ENCODE measurements around the gene DEGS2.
"Not testable (repeated sequence)": the region's sequence is repeated elsewhere in the genome, so short reads cannot be mapped to it uniquely, and the experiment has no call there.

DEGS2 gene

DNA sequence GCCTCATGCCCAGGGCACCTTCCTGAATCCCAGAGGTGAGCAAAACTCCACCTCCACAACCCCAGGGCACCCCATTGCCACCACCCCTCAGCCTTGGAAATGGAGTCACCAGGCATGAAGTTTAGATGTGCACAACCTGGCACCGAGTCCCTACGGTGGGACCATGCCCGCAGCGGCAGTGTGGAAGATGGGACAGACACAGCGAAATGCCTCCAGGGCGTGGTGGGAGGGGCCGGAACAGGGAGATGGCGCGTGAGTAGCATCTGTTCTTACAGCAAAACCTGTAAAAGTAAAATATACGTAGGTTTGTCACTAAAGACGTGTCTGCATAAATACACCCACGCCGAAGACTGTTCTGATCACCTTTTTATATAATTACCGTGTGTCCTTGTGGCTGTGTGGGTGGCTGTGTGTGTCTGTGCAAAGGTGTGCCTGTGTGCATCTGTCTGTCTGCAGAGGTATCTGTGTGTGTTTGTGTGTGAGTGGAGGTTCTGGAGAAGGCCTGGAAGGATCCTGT, 17.4 kb upstream of the DEGS2 start:
- DNase-seq: no peak

DNA sequence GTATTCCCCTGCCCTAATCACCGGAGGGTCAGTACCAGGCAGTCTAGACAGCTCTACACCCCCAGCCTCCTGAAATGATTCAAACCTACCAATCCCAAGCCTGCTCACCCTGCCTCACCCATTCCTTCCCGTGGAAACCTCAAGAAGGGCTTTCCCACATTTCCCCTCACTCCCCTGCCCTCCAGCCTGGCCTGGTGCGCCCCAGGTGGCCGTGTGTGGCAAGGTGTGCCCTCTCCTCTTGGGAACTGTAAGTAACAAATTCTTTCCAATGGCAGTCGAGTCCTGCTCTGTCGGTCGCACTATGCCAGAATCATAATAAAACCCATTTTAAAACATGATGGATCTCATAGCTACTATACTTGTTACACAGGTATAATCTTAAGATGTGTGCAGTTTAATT, 13.9 kb upstream of the DEGS2 start:
- DNase-seq: no peak

DNA sequence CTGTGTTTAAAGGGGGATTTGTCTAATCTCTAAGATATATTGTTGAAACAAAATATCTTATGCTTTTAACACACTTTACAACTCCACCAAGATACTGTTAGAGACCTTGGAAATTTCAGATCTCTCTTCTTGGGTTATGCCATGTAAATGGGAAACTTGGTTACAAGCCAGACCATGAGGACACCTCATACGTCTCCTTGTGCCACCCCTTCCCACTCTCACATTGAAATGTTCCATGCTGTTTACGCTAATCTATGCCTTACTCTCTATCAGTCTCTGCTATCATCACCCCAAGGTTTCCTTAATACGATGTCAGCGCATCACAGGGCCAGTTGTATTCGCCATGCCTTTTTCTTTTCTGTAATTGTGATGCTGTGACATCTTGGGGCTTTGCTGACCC, 13.4 kb upstream of the DEGS2 start:
- no peak for DNase-seq

DNA sequence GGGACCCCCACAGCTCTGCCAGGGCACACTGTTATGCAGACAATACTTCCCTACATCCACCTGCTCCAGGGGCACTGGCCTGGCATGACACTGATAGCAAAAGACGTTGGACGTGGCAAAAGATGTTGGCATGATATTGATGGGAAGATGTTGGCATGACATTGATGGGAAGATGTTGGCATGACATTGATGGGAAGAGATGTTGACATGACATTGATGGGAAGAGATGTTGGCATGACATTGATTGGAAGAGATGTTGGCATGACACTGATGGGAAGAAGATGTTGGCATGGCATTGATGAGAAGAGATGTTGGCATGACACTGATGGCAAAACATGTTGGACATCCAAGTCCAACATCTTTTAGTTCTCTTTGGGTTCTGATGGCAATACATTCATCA, 11.4 kb upstream of the DEGS2 start:
- DNase-seq: no peak

DNA sequence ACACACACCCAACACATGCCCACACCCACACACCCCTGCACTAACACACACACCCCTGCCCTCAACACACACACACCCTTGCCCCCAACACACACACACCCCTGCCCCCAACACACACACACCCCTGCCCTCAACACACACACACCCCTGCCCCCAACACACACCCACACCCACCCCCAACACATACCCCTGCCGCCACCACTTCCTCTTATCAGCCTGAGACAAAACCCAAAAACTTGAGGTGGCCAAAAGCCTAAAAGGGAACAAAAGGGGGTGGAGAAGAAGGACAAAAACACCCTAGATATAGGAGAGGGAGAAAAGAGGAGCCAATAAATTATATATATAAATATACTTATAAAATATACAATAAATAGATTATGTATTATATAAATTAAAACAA, 9.1 kb upstream of the DEGS2 start:
- DNase-seq: no peak

DNA sequence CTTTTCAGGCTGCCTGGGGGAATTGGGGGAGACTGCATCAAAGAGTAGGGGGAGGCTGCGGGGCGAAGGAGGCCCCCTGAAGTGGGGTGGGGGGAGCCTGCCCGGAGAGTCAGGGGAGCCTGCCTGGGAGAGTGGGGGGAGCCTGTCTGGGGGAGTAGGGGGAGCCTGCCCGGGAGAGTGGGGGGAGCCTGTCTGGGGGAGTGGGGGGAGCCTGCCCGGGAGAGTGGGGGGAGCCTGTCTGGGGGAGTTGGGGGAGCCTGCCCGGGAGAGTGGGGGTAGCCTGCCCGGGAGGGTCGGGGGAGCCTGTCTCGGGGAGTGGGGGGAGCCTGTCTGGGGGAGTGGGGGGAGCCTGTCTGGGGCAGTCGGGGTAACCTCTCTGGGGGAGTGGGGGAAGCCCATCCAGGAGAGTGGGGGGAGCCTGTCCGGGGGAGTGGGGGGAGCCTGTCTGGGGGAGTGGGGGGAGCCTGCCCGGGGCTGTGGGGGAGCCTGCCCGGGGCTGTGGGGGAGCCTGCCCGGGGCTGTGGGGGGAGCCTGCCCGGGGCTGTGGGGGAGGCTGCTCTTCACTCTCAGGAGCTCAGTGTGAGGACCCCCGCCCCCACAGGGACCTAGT, 6.5 kb upstream of the DEGS2 start:
- no peak for DNase-seq

DNA sequence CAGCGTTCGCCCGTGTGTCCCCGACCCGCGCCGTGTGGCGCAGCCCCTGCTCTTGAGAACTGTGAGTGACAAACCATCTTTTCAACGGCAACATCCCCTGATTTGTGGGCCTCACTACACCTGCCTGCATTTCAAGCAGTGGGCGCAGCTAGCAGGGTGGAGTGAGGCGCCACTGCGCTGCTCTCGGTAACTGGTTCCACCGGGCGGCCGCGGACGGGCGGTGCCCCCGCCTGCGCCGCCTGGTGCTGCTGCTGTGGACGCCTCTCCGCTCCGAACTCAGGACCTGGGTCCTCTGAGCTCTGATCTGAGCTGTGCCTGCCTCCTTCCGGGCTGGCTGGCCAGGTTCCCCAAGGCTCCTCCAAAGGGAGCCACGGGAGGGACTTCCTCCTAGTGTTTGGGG, 5.9 kb upstream of the DEGS2 start:
- DNase-seq: no peak

DNA sequence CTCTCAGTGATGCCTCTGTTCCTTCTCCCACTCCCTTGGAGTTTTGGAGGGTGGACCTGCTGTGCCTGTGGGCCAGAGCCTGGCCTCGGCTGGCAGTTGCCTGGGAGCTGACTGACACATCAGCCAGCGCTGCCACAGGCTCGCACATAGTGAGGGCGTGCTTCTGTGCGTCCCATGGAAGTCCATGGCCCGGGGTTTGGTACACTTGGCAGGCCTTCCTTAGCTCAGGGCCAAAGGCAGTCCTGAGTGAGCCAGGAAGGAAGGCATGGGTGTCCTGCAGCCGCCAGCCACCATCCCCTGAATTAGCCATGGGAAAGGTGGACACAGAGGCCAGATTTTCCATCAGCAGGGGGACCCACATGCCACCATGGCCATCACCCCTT, 1.1 kb upstream of the DEGS2 start:
- DNase-seq: no peak

DNA sequence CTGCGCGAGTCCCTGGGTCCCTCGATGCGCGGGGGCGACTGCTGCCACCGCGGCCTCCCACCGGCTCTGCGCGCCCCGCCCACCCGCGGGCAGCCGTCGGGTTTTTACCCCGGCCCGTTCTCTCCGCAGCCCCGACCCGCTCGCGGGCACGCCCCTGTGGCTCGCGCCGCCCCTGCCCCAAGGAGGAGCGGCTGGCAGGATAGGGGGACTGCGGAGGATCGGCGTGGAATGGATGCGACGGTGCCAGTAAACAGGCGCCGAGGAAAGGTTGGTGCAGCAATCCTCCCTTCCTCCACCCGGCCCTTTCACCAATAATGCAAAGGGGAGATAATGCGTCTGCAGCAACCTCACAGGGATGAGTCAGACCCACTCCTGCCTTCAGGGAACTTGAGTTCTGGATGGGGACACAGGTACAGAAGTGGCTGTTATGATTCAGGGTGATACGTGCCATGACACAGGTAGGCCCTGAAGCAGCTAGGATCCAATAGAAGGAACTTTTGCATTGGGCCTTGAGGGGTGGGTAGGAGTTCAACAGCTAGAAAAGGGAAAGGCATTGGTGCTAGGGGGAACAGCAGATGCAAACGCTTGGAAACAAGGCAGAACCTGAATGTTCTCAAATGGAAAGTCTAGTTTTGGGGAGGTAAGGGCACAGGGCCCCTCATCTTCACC, 554 bp upstream of the DEGS2 start:
- no peak for DNase-seq

DNA sequence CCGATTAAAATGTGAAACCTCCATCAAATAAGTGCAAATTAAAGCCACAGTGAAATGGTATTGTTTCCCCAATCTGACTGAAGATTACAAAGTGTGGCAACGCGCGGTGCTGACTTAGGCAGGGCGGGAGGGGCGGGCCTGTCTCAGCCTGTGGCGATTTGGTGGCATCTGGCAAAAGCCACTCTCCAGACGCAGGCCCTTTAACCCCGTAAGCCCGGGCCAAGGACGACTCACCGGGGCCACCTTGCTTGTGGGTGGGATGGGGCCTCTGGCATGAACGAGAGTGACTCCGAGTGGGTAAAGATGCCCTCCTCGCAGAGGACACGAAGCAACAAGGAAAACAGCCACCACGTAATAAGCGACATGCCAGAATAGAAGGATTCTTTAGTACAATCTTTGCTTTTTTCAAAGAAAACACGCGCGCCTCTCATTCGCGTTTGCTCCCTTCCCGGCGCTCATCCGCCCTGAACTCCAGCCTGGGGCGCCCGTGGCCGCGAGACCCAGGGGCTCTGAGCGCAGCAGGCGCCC, 815 bp downstream of the DEGS2 start:
- no peak for DNase-seq

DNA sequence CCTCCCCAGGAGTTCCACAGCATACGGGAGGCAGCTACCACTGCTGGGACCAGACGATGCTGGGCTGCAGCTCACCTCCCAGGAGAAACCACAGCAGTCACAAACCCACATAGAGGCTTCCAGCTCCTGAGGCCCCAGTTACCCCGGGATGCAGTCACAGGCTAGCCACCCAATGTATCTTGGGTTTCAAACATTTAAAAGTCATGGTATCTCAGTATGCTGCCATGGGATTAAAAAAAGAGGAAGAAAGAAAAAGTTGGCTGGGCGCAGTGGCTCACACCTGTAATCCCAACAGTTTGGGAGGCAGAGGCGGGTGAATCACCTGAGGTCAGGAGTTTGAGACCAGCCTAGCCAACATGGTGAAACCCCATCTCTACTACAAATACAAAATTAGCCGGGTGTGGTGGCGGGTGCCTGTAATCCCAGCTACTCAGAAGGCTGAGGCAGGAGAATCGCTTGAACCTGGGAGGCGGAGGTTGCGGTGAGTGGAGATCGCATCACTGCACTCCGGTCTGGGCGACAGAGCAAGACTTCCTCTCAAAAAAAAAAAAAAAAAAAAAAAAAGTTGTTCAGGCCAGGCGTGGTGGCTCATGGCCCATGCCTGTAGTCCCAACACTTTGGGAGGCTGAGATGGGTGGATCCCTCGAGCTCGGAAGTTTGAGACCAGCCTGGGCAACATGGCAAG, 1.8 kb downstream of the DEGS2 start:
- not testable (repeated sequence) for DNase-seq

DNA sequence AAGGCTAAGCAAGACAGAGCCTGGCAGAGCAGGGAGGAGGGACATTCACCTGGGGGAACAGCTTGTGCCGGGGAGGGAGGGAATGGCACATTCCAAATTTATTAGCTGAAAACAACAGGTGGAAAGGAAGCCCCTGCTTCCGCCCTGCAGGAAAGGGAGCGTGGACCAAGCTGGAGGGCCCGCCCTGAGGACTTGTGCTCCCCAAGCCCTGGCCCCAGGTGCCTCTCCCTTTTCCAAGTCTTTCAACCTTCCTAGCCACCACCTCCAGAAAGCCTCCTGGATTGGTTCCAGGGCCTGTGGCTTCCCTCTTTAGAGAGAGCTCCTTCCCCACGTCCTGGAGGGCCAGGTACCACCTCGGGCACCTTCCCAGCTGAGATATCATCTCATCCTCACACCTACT, 2.7 kb downstream of the DEGS2 start:
- DNase-seq: no peak

DNA sequence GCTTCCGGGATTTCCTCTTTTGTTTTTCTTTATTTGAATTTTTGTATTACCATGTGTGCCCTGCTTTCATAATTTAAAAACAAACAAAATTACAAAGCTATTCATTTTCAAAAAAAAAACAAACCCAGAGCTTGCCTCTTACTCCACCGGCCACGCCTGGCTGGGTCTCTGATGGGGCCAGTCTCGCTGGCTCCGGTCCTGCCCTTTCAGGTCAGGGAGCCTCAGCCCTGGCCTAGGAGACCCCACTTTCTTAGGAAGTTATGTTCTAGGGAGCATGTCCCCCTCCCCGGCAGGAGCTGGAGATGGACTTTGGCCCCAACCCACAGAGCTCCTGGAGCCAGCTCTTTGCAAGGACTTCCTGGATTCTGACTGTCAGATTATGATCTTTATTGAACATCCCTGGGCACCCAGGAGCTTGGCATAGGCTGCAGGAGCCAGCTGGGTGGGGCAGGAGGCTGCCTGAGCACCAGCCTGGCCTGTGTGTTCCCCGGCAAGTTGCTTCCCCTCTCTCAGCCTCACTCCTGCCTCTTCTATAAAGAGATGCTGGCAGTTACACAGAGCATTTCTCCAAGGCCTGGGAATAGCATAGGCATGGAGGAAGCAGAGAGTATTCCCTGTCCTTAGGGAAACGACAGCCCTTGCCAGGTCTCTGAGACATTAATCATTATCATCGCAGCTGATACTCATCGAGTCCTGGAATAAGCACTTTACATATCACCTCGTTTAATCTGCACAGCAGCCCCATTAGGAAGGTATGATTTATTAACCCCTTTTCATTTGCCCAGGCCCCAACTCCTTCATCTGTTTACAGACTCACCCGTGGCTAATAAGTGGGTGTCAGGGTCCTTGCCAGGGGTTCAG, 3.5 kb downstream of the DEGS2 start:
- no peak for DNase-seq

DNA sequence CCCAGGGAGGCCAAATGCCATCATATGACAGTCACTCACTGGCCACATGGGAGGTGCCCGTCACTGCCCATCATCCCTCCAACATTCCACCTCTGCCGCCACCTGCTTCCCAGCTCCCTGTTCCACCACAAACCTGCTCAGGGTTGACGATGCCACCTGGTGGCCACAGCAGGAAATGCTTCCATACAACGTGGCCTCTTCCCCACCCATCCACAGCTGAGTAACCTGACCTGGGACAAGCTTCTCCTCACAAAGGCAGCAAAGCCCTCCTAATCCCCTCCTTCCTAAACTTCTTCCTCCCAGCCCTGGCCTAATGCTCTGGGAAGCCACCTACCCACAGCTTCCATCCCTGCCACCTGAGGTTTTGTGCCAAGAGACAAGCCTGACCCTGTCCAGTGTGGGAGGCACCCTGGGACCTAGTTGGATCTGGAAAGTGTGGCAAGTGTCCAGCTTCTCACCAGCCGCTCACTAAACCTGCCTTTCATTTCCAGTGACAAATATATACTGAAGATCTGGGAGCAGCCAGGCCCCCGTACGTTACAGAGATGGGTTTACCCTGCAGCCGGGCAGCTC, 4.3 kb downstream of the DEGS2 start:
- DNase-seq: no peak

DNA sequence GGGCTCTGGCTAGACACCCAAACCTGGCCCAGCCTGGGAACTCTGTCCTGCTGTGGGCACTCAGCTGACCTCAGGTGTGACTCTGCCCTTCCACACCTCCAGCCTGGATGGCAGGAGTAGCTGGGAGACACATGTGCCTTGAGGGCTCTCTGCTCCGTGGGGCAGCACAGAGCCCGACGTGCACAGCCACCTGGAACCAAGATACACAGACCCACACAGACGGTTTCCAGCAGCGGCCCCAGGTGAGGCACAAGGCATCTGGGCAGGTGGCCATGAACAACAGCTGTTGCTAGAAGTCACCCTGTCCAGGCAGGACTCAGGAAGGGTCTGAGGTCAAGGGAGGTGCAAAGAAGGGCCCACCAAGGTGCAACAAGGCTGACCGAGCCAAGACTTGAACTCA, 5.9 kb downstream of the DEGS2 start:
- no peak for DNase-seq

DNA sequence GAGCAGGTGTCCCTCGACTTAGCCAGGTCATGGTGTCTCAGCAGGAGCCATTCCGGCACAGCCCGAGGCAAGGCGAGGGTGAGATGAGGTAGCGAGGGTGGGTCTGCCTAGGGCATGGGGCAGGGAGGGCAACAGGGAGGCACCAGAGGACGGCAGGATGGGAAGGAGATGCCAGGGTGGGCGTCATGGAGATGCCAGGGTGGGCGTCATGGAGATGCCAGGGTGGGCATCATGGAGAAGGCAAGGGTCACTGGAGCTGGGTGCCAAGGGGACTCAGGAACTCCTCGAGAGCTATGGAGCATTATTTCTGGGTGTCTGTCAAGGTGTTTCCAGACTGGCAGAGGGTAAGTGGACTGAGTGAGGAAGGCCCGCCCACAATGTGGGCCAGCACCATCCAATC, 7.4 kb downstream of the DEGS2 start:
- DNase-seq: no peak

DNA sequence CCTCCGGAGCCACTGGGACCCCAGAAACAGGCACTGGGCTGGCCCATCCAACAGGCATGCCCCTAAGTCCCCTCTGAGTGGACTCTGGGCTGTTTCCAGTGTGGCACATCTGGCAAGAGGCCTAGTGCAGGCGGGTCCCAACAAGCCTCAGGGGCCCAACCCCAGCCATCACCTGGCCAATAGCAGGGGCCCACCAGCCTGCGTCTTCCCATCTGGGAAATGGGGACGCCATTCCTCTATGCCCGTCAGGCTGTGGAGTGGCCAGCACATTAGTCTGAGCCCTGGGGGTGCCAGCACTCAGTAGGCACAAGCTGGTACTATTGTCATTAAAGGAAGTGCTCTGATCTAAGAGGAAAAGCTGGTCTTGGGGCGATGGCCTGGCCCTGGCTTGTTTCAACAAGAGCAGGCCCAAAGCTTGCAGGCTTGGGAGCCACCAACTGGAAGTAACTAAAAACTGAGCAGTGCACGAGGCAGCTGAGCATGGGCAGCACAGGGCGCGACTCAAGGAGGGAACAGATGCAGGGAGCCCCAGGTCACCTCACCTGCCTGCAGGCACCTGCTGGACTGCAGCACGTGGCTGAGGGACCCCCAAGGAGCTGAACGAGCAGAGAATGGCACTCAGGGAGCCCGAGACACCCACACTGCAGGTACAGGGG, 8.4 kb downstream of the DEGS2 start:
- DNase-seq: no peak

DNA sequence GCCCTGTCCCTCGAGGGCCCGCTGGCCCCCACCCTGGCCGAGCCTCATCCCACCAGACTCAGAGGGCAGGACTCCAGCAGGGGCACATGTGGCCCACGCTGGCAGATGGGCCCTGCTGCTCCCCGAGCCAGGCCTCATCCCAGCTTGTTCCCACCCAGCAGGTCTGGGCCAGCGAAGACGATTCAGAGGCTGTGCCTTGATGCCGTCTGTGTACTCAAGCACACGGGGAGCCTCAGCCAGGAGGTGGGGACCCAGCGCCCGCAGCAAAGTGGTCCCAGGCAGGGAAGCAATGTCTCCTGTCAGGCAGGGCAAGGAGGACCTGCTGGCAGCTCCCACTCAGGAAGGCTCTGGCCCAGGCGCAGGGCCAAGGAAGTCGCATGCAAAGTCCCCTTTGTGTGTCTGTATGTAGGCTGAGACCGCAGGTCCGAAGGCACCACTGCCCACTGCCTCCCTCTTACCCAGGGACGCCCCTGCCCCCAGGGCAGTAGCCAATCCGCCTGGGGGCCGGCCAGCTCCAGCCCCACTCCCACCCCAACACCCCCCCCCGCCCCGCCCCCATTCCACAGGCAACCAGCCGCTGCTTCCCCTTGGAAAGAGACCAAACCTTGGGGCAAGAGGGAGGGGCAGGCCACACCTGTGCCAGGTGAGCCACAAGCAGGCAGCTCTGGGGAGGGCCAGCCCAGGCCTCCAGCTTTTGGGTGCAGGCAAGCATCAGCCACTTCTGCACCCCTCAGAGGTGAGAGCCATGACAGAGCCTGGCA, 9.4 kb downstream of the DEGS2 start:
- DNase-seq: no peak

DNA sequence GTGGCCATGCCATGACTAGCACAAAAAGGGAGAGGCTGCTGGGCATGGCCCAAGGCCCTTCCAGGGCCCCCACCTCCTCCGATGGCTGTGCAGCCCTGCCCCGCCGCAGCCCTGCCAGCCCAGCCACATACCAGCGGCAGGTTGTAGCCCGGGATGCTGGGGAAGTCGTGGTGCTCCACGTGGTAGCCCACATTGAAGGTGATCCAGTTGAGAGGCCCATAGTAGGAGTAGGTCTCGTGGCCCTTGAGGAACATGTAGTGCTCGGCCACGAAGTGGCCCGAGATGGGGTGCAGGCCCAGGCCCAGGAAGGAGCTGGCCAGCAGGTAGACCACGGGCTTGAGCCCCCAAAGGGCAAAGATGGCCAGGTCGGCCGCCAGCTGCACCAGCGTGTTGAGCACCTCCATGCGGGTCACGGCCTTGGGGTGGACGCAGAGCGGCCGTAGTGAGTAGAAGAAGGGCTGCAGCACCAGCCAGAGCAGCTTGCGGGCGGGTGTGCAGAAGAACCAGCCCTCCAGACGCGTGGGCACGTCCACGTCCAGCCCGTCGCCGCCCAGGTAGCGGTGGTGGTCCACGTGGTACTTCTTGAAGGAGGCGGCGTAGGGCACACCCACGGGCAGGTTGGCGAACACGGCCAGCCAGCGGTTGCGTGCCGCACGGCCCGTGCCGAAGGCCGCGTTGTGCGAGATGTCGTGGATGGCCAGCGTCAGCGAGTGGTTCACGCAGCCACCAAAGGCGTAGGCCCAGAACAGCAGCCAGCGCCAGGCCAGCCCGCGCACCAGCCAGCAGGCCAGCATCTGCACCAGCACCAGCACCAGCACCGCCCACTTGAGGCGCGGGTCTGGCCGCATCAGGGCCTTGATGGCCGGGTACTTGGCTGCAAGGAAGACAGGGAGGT, 10.4 kb downstream of the DEGS2 start:
- DNase-seq: no peak

DNA sequence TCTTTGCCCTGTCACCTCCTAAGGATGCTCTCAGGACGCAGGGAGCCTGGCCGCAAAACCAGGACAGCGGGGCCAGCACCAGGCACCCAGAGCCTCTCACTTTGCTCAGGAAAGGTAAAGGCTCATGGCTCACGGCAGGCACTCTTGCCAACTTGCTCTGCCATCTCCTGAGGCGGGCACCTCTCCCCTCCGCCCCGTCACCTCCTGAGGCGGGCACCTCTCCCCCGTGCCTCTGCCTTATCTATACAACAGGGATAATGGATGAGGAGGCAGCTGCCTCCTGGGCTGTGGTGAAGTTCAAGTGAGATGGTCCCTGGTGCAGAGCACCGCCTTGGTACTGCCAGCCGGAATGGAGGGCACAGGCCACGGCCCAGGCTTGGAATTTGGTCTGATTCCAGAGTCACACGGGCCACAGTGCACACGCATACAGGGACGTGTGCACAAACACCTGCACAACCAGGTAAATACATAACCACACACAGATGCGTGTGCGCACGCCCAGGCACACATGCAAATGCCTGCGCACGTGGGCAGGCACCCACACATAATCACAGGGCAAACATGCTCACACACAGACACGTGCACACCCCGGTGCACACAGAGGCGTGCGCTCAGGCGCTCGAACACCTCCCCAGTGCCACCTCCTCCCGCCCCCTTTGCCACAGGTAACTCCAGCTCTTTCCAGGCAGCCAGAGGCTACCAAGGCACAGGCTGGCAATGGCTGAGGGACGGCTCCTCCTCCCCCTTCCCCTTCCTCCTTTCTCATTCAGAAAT, 11.6 kb downstream of the DEGS2 start:
- no peak for DNase-seq

Data from CD4-positive, alpha-beta T cell treated with Interleukin-21 for 1 hour (primary cell).